GM06990 (cell line): ENCODE data around the gene SNRNP25.

Experiments used
- DNase-seq: peaks from one replicate; pipeline ENCODE4 v3.0.0-alpha.2; 2011; ENCODE audit not compliant: insufficient read length; ENCODE audit errors: extremely low read depth
- H3K27me3 ChIP-seq: replicated peaks from 2 replicates; pipeline ENCODE4 v1.6.0; 2011; ENCODE audit warnings: low read length; ENCODE audit not compliant: control insufficient read depth, insufficient read depth
- H3K36me3 ChIP-seq: 2 replicates; pipeline ENCODE4 v1.5.1; 2011; ENCODE audit warnings: low read length; ENCODE audit not compliant: control insufficient read depth, insufficient read depth
- H3K4me3 ChIP-seq: replicated peaks from 2 replicates; pipeline ENCODE4 v1.5.1; 2011; ENCODE audit warnings: low read depth, mild to moderate bottlenecking, control low read depth, low read length
- CTCF ChIP-seq: IDR thresholded peaks from 2 replicates; pipeline ENCODE4 v1.5.1; 2011; ENCODE audit warnings: low read length, control low read depth, mild to moderate bottlenecking, inconsistent platforms; ENCODE audit not compliant: insufficient read depth, poor library complexity, severe bottlenecking

SNRNP25 gene

DNA sequence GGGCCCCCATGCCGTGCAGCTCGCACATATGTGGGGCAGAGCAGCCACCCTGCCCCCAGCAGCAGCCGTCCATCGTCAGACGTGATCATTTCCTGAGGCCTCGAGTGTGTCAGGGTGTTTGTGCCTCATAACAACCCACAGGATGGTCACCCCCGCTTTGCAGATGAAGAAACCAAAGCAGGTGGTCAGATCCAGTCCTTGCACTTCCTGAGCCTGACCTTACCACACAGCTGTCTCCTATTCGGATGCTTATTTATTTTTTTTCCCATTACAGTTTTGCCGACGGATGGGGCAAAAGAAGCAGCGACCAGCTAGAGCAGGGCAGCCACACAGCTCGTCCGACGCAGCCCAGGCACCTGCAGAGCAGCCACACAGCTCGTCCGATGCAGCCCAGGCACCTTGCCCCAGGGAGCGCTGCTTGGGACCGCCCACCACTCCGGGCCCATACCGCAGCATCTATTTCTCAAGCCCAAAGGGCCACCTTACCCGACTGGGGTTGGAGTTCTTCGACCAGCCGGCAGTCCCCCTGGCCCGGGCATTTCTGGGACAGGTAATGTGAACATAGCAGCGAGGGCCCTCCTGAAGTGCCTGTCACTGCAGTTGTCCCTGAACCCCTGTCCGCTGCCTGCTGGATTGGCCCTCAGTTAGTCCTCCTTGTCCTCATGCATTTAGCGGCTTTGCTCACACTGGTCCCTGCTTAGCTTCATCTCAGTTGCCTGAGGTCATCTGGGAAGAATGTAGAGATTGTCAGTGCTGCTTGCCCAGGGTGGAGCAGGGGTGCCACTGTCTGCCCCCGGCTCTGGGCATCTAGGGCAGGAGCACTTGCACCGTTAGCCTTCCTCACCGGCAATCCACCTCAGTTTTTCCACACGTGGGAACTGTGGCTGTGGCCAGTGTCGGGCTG lies 25.8 kb downstream of the SNRNP25 start:
- no peak for DNase-seq
- H3K36me3 ChIP-seq = peaks cover 22% of the 10 kb centered on the region
- no peak for TF ChIP-seq CTCF

GRCh38 chr16:83060-83603 lies 29.5 kb downstream of the SNRNP25 start:
- Histone ChIP-seq H3K4me3 (no peak overlapping the region), H3K36me3 (peaks cover 42% of the 10 kb centered on the region), H3K27me3 (no peaks in the 10 kb centered on the region)
- TF ChIP-seq CTCF = no peak
- no peak for DNase-seq

More for the DNA sequence above, 25.8 kb downstream of the SNRNP25 start:
- peak overlapping the region; percentile 92 for H3K4me3 ChIP-seq
- H3K27me3 ChIP-seq = no peaks in the 10 kb centered on the region

DNA sequence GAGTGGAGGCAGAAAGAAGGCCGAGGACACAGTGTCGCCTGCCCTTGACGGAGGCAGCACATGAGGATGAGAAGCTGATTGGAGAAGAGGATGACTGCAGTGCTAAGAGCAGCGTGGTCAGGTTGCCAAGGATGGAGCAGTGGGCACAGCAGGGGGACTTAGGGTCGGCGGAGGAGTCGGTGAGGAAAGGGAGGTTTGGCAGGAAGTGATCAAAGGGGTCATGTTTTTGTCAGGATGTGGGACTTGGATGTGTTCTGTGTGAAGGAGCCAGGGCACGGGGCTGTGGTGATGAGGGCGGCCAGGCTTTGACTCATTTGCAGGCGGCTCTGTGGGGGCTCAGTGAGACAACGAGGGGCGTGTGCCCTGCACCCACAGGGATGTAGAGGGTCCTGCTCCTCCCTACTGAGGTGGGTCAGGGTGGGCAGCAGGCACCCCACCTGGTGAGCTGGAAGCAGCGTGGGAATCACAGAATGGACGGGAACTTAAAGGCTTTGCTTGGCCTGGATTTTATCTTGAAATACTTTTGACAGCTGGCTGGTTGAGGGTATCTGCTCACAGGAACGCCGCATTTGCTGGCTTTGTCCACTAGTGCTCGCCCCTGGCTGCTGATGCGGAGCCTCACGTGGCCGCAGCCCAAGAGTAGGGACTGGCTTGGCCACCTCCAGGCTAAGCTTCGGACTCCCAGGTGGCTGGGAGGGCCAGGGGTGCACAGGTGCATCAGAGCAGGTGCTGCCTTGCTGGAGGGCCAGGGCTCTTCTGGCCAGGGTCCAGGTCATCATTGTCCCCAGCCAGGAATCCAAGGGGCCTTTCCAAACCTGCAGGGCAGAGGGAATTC lies 30.4 kb downstream of the SNRNP25 start:
- TF ChIP-seq CTCF = no peak
- no peaks in the 10 kb centered on the region for H3K27me3 ChIP-seq
- H3K36me3 ChIP-seq = peaks cover 45% of the 10 kb centered on the region
- H3K4me3 ChIP-seq = no peak overlapping the region
- no peak for DNase-seq

- DNase-seq = peak; percentile 63
- TF ChIP-seq CTCF = no peak
- Histone ChIP-seq H3K36me3 (peaks cover 48% of the 10 kb centered on the region), H3K4me3 (no peak overlapping the region), H3K27me3 (no peaks in the 10 kb centered on the region)
Observed at GRCh38 chr16:84718-85406, 31.2 kb downstream of the SNRNP25 start.

GRCh38 chr16:85407-85782 lies 31.8 kb downstream of the SNRNP25 start:
- DNase-seq = no peak
- Histone ChIP-seq H3K27me3 (no peaks in the 10 kb centered on the region), H3K36me3 (peaks cover 46% of the 10 kb centered on the region), H3K4me3 (no peak overlapping the region)
- TF ChIP-seq CTCF = no peak
